Large intestine (tissue), 3 donors: Measurements from ENCODE around the gene MKLN1. TPM values are rescaled to one million over a fixed set of nuclear protein-coding genes. Genes with fewer than 3 reads are reported as not detected.

Source experiments
- DNase-seq, 2 donors: peaks; one replicate each; pipeline versions ENCODE4 v3.0.0 to v3.0.0-alpha.2; 2013
- H3K27ac ChIP-seq: one replicate; pipeline ENCODE4 v1.5.1; 2013; ENCODE audit warnings: low read length
- H3K27me3 ChIP-seq: 2 replicates; pipeline ENCODE4 v1.6.1; 2013; ENCODE audit warnings: low read length; ENCODE audit not compliant: control insufficient read depth, insufficient read depth
- H3K36me3 ChIP-seq: 2 replicates; pipeline ENCODE4 v1.6.1; 2013; ENCODE audit warnings: low read length; ENCODE audit not compliant: control insufficient read depth, insufficient read depth
- H3K4me1 ChIP-seq: one replicate; pipeline ENCODE4 v1.6.1; 2013; ENCODE audit warnings: low read length; ENCODE audit not compliant: control insufficient read depth, insufficient read depth
- H3K4me3 ChIP-seq: one replicate; pipeline ENCODE4 v1.5.1; 2013; ENCODE audit warnings: low read length
- H3K9me3 ChIP-seq: one replicate; pipeline ENCODE4 v1.6.1; 2013; ENCODE audit warnings: mild to moderate bottlenecking, low read depth, low read length, moderate library complexity; ENCODE audit not compliant: control insufficient read depth
- WGBS: methylation state at CpG from one replicate; pipeline ENCODE4 v1.1.5; 2013; ENCODE audit warnings: low lambda C conversion rate; ENCODE audit not compliant: insufficient coverage; 5-methylcytosine and 5-hydroxymethylcytosine counted together
- polyA plus RNA-seq: library from polyadenylated mRNA; unstranded; fragments of 120-200 nt; gene quantifications from one replicate; pipeline ENCODE4 v1.2.1, GENCODE V29; 2013

Gene MKLN1
- polyA plus RNA-seq, 1 donor: 31.3 TPM

- WGBS: 90% methylated on average over 2 of the region's 4 CpGs
- no peak overlapping the region for H3K4me3 ChIP-seq
- DNase-seq: no peak
- no peaks in the 10 kb centered on the region for H3K36me3 ChIP-seq
- H3K27ac ChIP-seq: no peak overlapping the region
- H3K4me1 ChIP-seq: no peaks in the 10 kb centered on the region
- H3K9me3 ChIP-seq: no peaks in the 10 kb centered on the region
- no peaks in the 10 kb centered on the region for H3K27me3 ChIP-seq
Measured at GRCh38 chr7:131364767-131365344, 37.2 kb downstream of the MKLN1 start.

GRCh38 chr7:131365838-131366237, 38.2 kb downstream of the MKLN1 start:
- H3K36me3 ChIP-seq: no peaks in the 10 kb centered on the region
- 64% methylated on average over 2 of the region's 3 CpGs for WGBS
- H3K27ac ChIP-seq: no peak overlapping the region
- no peak for DNase-seq
- no peaks in the 10 kb centered on the region for H3K27me3 ChIP-seq
- no peaks in the 10 kb centered on the region for H3K9me3 ChIP-seq
- H3K4me1 ChIP-seq: no peaks in the 10 kb centered on the region
- H3K4me3 ChIP-seq: no peak overlapping the region

GRCh38 chr7:131369354-131369753, 41.7 kb downstream of the MKLN1 start:
- Histone ChIP-seq H3K9me3 (no peaks in the 10 kb centered on the region), H3K4me3 (no peak overlapping the region), H3K36me3 (no peaks in the 10 kb centered on the region), H3K4me1 (no peaks in the 10 kb centered on the region), H3K27ac (no peak overlapping the region), H3K27me3 (no peaks in the 10 kb centered on the region)
- no peak for DNase-seq

GRCh38 chr7:131370523-131370968, 42.9 kb downstream of the MKLN1 start:
- no peaks in the 10 kb centered on the region for H3K36me3 ChIP-seq
- H3K4me1 ChIP-seq: no peaks in the 10 kb centered on the region
- no peak for DNase-seq
- H3K9me3 ChIP-seq: no peaks in the 10 kb centered on the region
- H3K27me3 ChIP-seq: no peaks in the 10 kb centered on the region
- no peak overlapping the region for H3K27ac ChIP-seq
- 80% methylated on average over 1 of the region's 1 CpG for WGBS
- no peak overlapping the region for H3K4me3 ChIP-seq

- Histone ChIP-seq H3K27ac (no peak overlapping the region), H3K9me3 (no peaks in the 10 kb centered on the region), H3K4me1 (no peaks in the 10 kb centered on the region), H3K36me3 (peaks cover 2% of the 10 kb centered on the region), H3K4me3 (no peak overlapping the region), H3K27me3 (no peaks in the 10 kb centered on the region)
- 83% methylated on average over 1 of the region's 2 CpGs for WGBS
- DNase-seq: no peak
Measured at GRCh38 chr7:131371411-131371810, 43.7 kb downstream of the MKLN1 start.

- 92% methylated on average over 1 of the region's 1 CpG for WGBS
- Histone ChIP-seq H3K27ac (no peak overlapping the region), H3K27me3 (no peaks in the 10 kb centered on the region), H3K36me3 (peaks cover 2% of the 10 kb centered on the region), H3K4me1 (no peaks in the 10 kb centered on the region), H3K4me3 (no peak overlapping the region), H3K9me3 (no peaks in the 10 kb centered on the region)
- DNase-seq: no peak
Measured at GRCh38 chr7:131372554-131372953, 44.9 kb downstream of the MKLN1 start.

GRCh38 chr7:131374821-131375220, 47.1 kb downstream of the MKLN1 start:
- Histone ChIP-seq H3K27me3 (no peaks in the 10 kb centered on the region), H3K4me1 (no peaks in the 10 kb centered on the region), H3K9me3 (no peaks in the 10 kb centered on the region), H3K27ac (no peak overlapping the region), H3K36me3 (peaks cover 9% of the 10 kb centered on the region), H3K4me3 (no peak overlapping the region)
- no CpG with 5 or more reads among the region's 1 CpG for WGBS
- no peak for DNase-seq

GRCh38 chr7:131381069-131381838, 53.6 kb downstream of the MKLN1 start:
- DNase-seq: no peak
- Histone ChIP-seq H3K27me3 (no peaks in the 10 kb centered on the region), H3K4me1 (no peaks in the 10 kb centered on the region), H3K9me3 (no peaks in the 10 kb centered on the region), H3K4me3 (no peak overlapping the region), H3K36me3 (peaks cover 8% of the 10 kb centered on the region), H3K27ac (no peak overlapping the region)
- no CpG with 5 or more reads among the region's 1 CpG for WGBS

GRCh38 chr7:131383417-131384285, 56.0 kb downstream of the MKLN1 start:
- no peak overlapping the region for H3K4me3 ChIP-seq
- no peak overlapping the region for H3K27ac ChIP-seq
- no peaks in the 10 kb centered on the region for H3K9me3 ChIP-seq
- peaks cover 3% of the 10 kb centered on the region for H3K36me3 ChIP-seq
- H3K27me3 ChIP-seq: no peaks in the 10 kb centered on the region
- no peak for DNase-seq
- no peaks in the 10 kb centered on the region for H3K4me1 ChIP-seq
- no CpG with 5 or more reads among the region's 2 CpGs for WGBS

- Histone ChIP-seq H3K27ac (no peak overlapping the region), H3K27me3 (no peaks in the 10 kb centered on the region), H3K4me3 (no peak overlapping the region), H3K4me1 (no peaks in the 10 kb centered on the region), H3K9me3 (no peaks in the 10 kb centered on the region), H3K36me3 (peaks cover 6% of the 10 kb centered on the region)
- no CpG with 5 or more reads among the region's 2 CpGs for WGBS
- DNase-seq: no peak
Measured at GRCh38 chr7:131384286-131384635, 56.6 kb downstream of the MKLN1 start.
